Measurements from ENCODE around the gene RTTN. TPM values are rescaled to one million over a fixed set of nuclear protein-coding genes. Genes with fewer than 3 reads are reported as not detected.
"Not testable (repeated sequence)": the region's sequence is repeated elsewhere in the genome, so short reads cannot be mapped to it uniquely, and the experiment has no call there.

The RTTN gene
- total RNA-seq, 1 donor from 2014 or later: 16.2 TPM

- no peak for DNase-seq (ENCODE audit: low read depth)
Observed at GRCh38 chr18:69980982-69981804, 224.3 kb downstream of the RTTN start.

GRCh38 chr18:69980509-69980908 lies 225.0 kb downstream of the RTTN start:
- no peak for DNase-seq (ENCODE audit: low read depth)

GRCh38 chr18:69978732-69979715 lies 226.5 kb downstream of the RTTN start:
- peak; percentile 56 for DNase-seq (ENCODE audit: low read depth)

- DNase-seq (ENCODE audit: low read depth): not testable (repeated sequence)
Observed at GRCh38 chr18:69975294-69975693, 230.2 kb downstream of the RTTN start.

GRCh38 chr18:69974365-69974764 lies 231.1 kb downstream of the RTTN start:
- peak; percentile 15 for DNase-seq (ENCODE audit: low read depth)

GRCh38 chr18:69969491-69969890 lies 236.0 kb downstream of the RTTN start:
- DNase-seq (ENCODE audit: low read depth): no peak

GRCh38 chr18:69968039-69968438 lies 237.4 kb downstream of the RTTN start:
- DNase-seq (ENCODE audit: low read depth): no peak

GRCh38 chr18:69963196-69963595 lies 242.3 kb downstream of the RTTN start:
- no peak for DNase-seq (ENCODE audit: low read depth)

- DNase-seq (ENCODE audit: low read depth): no peak
Observed at GRCh38 chr18:69961718-69962117, 243.8 kb downstream of the RTTN start.

GRCh38 chr18:69958422-69958821 lies 247.1 kb downstream of the RTTN start:
- no peak for DNase-seq (ENCODE audit: low read depth)

- DNase-seq (ENCODE audit: low read depth): no peak
Observed at GRCh38 chr18:69957747-69958146, 247.7 kb downstream of the RTTN start.

GRCh38 chr18:69956665-69957620 lies 248.5 kb downstream of the RTTN start:
- no peak for DNase-seq (ENCODE audit: low read depth)

GRCh38 chr18:69956057-69956456 lies 249.4 kb downstream of the RTTN start:
- no peak for DNase-seq (ENCODE audit: low read depth)

GRCh38 chr18:69954719-69955480 lies 250.6 kb downstream of the RTTN start:
- DNase-seq (ENCODE audit: low read depth): peak; percentile 39

GRCh38 chr18:69953191-69953590 lies 252.3 kb downstream of the RTTN start:
- no peak for DNase-seq (ENCODE audit: low read depth)

Other genes with a start within 250 kb of the RTTN start
- 23.6 and 24.1 TPM in 2 replicates for gene SOCS6, start 83.4 kb upstream of the RTTN start, total RNA-seq

Measured in myocyte (in vitro differentiated cells).